K562 (cell line): ENCODE measurements around the gene CCDC116. TPM values are rescaled to one million over a fixed set of nuclear protein-coding genes. Genes with fewer than 3 reads are reported as not detected.

Source experiments
- AFF4 ChIP-seq: sonication (generic); formaldehyde crosslinking; IDR thresholded peaks from 2 replicates; pipeline ENCODE4 v1.8.0; 2023; ENCODE audit warnings: mild to moderate bottlenecking, missing genetic modification reagents
- CEBPZ ChIP-seq: fragments of 150-350 bp; IDR thresholded peaks from 2 replicates; pipeline ENCODE4 v1.6.1; 2014; ENCODE audit warnings: low read depth, mild to moderate bottlenecking, low read length, borderline replicate concordance
- CTBP1 ChIP-seq: fragments of 450-650 bp; IDR thresholded peaks from 2 replicates; pipeline ENCODE4 v1.6.1; 2016; ENCODE audit warnings: borderline replicate concordance
- GATA2 ChIP-seq: sonication (generic); formaldehyde crosslinking; IDR thresholded peaks from 2 replicates; pipeline ENCODE4 v1.4.0; 2020; ENCODE audit warnings: mild to moderate bottlenecking, missing genetic modification reagents
- HDGF ChIP-seq: fragments of 450-650 bp; IDR thresholded peaks from 2 replicates; pipeline ENCODE4 v1.6.1; 2016
- NR3C1 ChIP-seq: sonication (generic); formaldehyde crosslinking; IDR thresholded peaks from 2 replicates; pipeline ENCODE4 v1.8.1; 2022; ENCODE audit warnings: missing genetic modification reagents
- POLR2H ChIP-seq: IDR thresholded peaks from 2 replicates; pipeline ENCODE4 v1.6.1; 2016; ENCODE audit warnings: missing genetic modification characterization, low read depth, mild to moderate bottlenecking, control low read depth, missing compliant biosample characterization, moderate library complexity
- PTRF ChIP-seq: fragments of 450-650 bp; IDR thresholded peaks from 2 replicates; pipeline ENCODE4 v1.6.1; 2016; ENCODE audit warnings: mild to moderate bottlenecking, missing genetic modification characterization, missing compliant biosample characterization
- RB1 ChIP-seq: fragments of 450-650 bp; IDR thresholded peaks from 2 replicates; pipeline ENCODE4 v1.6.1; 2017; ENCODE audit warnings: low read depth, mild to moderate bottlenecking
- RBM34 ChIP-seq: fragments of 200-400 bp; formaldehyde crosslinking; IDR thresholded peaks from 2 replicates; pipeline ENCODE4 v1.6.1; 2018; ENCODE audit warnings: low read length, borderline replicate concordance; ENCODE audit not compliant: insufficient read depth
- TEAD4 ChIP-seq, 2 experiments: sonication (generic) in 1 of 2; formaldehyde crosslinking in 1 of 2; IDR thresholded peaks; 2 replicates each; pipeline versions ENCODE4 v1.6.1 to v1.8.0; 2012 to 2022; ENCODE audit warnings: borderline replicate concordance in 1 of 2, inconsistent platforms in 1 of 2, low read length in 1 of 2, mild to moderate bottlenecking in 1 of 2, missing genetic modification reagents in 1 of 2
- WHSC1 ChIP-seq: IDR thresholded peaks from one replicate; pipeline ENCODE4 v1.6.1; 2012; ENCODE audit warnings: low read length, control low read depth, inconsistent platforms
- ZNF184 ChIP-seq: sonication (generic); formaldehyde crosslinking; IDR thresholded peaks from 2 replicates; pipeline ENCODE4 v1.5.0; 2020; ENCODE audit warnings: missing genetic modification reagents
- ZNF398 ChIP-seq: fragments of 250-450 bp; sonication (Bioruptor Pico); IDR thresholded peaks from 2 replicates; pipeline ENCODE4 v1.8.0; 2021; ENCODE audit warnings: moderate library complexity, mild to moderate bottlenecking, inconsistent platforms
- ZNF41 ChIP-seq: fragments of 250-450 bp; sonication (Bioruptor Pico); conservative IDR thresholded peaks from 2 replicates; pipeline ENCODE4 v1.4.0; 2020; ENCODE audit warnings: mild to moderate bottlenecking
- polyA plus RNA-seq, 8 experiments: library from polyadenylated mRNA; depleted of rRNA in 4 of 8; stranded (reverse) in 5 of 8; unstranded in 3 of 8; fragments of >200 nt; fragmentation: Nextera tagmentation in 2 of 8; fragmentation: Illumina TruSeq in 1 of 8; extraction: Ambion mirVana in 2 of 8; extraction: Trizol in 1 of 8; gene quantifications; 2 replicates each; pipeline versions ENCODE4 v1.2.1 to v1.2.3, GENCODE V29; 2011 to 2014; ENCODE audit warnings: inconsistent platforms in 1 of 8, missing spikeins in 1 of 8
- total RNA-seq, 7 experiments: library from RNA; depleted of rRNA in 6 of 7; stranded (reverse); fragments of >200 nt in 6 of 7; fragmentation: Illumina TruSeq in 2 of 7; extraction: Trizol in 2 of 7; gene quantifications; 2 replicates each; pipeline versions ENCODE4 v1.2.1 to v1.2.3, GENCODE V29; 2011 to 2021; ENCODE audit warnings: low replicate concordance in 1 of 7
- TF ChIP-seq, protein P1 (sequence below): fragments of 250-450 bp; sonication (Bioruptor Pico); IDR thresholded peaks from 2 replicates; pipeline ENCODE4 v1.9.0; 2021; ENCODE audit warnings: mild to moderate bottlenecking

Gene CCDC116
- total and polyA plus RNA-seq, 9 of the 15 experiments (the other 6 are each of a cell fraction or from before 2014, with no cell fraction given) = 1.6 to 11.3 (median 4.7) TPM

DNA sequence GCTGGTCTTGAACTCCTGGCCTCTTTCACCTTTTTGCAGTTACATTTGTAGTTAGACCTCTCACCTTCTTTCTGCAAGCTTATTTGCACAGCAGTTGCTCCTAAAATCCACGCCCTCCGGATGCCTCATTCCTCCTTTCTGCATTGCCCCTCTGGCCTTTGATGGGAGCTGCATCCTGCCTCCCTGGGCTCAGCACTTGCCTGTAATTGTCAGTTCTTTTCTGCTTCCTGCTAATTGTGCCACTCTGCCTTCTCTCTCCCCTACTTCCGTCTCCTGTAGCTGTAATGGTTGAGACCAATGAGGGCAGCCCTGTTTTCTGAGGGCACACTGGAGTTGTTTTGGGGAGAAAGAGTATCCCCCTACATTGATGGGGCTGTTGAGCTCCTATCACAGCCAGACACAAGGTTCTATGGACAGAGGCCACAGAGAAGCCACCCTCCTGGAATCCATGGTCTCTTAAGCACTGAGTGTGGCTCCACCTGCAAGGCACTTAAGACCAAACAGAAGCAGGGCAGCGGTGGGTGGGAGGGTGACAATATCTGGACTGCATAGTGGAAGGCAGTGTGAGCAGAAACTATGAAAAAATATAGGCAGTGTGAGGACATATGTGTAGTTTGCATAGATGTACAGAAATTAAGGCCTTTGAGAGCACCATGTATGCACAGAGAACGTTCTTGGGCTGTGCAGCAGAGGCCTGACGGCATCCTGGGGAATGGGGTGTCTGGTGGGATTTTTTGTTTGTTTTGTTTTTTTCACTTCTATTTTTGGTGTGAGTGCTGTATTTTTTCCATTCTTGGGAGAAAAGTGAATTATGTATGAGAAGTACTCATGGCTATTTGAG, 33.3 kb upstream of the CCDC116 start (continued):
- TF ChIP-seq POLR2H (tag) (no peak), ZNF184 (CRISPR knock-in tag) (no peak), RBM34 (no peak), GATA2 (no peak), HDGF (no peak), NR3C1 (no peak), AFF4 (CRISPR knock-in tag) (peak; percentile 66; the same call in 1 of the 2 replicates), ZNF41 (no peak), WHSC1 (peak; percentile 96), TEAD4 (IDR thresholded peaks at IDR 0.05; ENCODE audit: low read length) (no peak), TEAD4 (CRISPR knock-in tag; IDR thresholded peaks at IDR 0.05; ENCODE audit: borderline replicate concordance) (0 out of 2 replicates have a peak, but pooled peaks have one; percentile 68), CTBP1 (no peak), CEBPZ (0 out of 2 replicates have a peak, but pooled peaks have one; percentile 35), PTRF (no peak), ZNF398 (CRISPR knock-in tag) (no peak), RB1 (no peak)
- TF ChIP-seq, protein P1, sequence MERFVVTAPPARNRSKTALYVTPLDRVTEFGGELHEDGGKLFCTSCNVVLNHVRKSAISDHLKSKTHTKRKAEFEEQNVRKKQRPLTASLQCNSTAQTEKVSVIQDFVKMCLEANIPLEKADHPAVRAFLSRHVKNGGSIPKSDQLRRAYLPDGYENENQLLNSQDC (CRISPR knock-in tag) = 0 out of 2 replicates have a peak, but pooled peaks have one; percentile 73
